ENCODE measurements around the gene WNT9A. TPM values are rescaled to one million over a fixed set of nuclear protein-coding genes. Genes with fewer than 3 reads are reported as not detected.

Gene WNT9A
- total RNA-seq, 4 donors from 2014 or later: 0.72 to 2.5 (median 1.2) TPM

DNA sequence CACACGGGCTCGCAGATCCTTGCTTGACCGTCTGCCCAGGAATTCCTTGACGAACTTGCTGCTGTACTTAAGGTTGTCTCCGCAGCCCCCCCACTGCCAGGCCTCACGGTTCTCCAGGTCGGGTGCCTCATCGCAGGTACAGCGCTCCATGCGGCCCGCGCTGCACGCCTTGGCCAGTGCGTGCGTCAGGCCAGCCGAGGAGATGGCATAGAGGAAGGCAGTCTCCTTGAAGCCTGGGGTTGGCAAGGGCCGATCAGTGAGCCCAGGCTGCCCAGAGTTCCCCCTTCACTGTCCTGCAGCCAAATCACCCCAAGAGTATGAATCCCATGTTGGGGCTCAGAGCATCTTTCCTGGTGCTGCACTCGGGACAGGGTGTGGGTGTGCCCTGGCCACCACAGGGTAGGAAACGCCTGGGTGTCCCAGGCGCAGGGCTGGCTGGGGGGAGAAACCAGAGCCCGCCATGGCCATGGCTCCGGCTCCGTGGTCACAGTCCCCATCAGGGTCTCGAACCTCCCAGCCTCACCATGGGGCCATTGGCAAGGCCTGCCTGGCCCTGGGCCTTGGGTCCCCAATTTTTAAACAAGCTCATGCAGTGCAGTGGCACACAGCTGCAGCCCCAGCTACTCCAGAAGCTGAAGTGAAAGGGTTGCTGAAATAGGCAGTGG is 23.4 kb downstream of the WNT9A start:
- intact Hi-C loops (cut with DNase I; ENCODE audit: low total_unique reads): no loop called here
- no peak for TF ChIP-seq POLR2A (IDR thresholded peaks at IDR 0.05)
- TF ChIP-seq, protein P1, sequence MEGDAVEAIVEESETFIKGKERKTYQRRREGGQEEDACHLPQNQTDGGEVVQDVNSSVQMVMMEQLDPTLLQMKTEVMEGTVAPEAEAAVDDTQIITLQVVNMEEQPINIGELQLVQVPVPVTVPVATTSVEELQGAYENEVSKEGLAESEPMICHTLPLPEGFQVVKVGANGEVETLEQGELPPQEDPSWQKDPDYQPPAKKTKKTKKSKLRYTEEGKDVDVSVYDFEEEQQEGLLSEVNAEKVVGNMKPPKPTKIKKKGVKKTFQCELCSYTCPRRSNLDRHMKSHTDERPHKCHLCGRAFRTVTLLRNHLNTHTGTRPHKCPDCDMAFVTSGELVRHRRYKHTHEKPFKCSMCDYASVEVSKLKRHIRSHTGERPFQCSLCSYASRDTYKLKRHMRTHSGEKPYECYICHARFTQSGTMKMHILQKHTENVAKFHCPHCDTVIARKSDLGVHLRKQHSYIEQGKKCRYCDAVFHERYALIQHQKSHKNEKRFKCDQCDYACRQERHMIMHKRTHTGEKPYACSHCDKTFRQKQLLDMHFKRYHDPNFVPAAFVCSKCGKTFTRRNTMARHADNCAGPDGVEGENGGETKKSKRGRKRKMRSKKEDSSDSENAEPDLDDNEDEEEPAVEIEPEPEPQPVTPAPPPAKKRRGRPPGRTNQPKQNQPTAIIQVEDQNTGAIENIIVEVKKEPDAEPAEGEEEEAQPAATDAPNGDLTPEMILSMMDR (IDR thresholded peaks at IDR 0.05): no peak
- H3K4me3 ChIP-seq (ENCODE audit: low read depth, poor library complexity, severe bottlenecking): no peak overlapping the region
- DNase-seq (ENCODE audit: low spot score in 2 of 2): no peak
- WGBS, 2 donors: 93 to 95% methylated on average over 18 to 21 of the region's 24 CpGs

DNA sequence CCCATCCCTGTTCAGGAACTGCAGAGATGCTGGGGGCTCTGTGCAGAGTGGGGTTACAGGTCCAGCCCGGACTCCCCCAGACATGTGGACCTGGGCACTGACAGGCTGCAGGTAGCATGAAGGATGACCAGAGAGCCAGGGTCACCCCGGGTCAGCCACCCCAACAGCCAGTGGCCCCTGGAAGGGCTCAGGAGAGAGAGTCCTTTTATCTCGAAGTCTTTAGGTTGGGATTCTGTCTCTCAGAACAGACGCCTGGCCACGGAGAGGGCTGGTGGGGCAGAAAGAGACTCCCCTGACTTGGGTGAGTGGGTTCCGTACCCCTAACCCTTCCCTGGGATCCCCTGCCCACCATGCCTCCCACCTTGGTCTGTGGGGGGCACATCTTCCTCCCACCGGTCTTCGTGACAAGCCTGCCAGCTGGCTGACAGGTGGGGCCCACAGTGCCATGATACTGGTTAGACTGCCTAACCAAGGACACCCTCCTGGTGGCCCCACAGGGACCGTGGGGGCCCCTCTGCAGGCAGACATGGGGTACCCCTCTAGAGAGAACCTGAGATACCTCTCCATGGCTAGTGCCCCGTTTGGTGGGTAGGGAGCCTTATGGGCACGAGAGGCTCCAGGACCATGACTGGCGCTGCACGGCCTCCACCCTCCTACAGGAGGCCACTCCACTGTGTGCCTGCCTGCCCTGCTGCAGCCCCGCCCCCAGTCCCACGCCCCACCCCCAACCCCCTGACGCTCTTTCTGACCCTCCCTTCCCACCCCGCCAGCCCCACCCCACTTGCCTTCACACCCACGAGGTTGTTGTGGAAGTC is 24.2 kb downstream of the WNT9A start:
- TF ChIP-seq, protein P1 (IDR thresholded peaks at IDR 0.05): no peak
- no peak for TF ChIP-seq POLR2A (IDR thresholded peaks at IDR 0.05)
- H3K4me3 ChIP-seq (ENCODE audit: low read depth, poor library complexity, severe bottlenecking): no peak overlapping the region
- WGBS, 2 donors: 83 to 95% methylated on average over 12 to 13 of the region's 18 CpGs
- intact Hi-C loops (cut with DNase I; ENCODE audit: low total_unique reads): no loop called here
- no peak for DNase-seq (ENCODE audit: low spot score in 2 of 2)

DNA sequence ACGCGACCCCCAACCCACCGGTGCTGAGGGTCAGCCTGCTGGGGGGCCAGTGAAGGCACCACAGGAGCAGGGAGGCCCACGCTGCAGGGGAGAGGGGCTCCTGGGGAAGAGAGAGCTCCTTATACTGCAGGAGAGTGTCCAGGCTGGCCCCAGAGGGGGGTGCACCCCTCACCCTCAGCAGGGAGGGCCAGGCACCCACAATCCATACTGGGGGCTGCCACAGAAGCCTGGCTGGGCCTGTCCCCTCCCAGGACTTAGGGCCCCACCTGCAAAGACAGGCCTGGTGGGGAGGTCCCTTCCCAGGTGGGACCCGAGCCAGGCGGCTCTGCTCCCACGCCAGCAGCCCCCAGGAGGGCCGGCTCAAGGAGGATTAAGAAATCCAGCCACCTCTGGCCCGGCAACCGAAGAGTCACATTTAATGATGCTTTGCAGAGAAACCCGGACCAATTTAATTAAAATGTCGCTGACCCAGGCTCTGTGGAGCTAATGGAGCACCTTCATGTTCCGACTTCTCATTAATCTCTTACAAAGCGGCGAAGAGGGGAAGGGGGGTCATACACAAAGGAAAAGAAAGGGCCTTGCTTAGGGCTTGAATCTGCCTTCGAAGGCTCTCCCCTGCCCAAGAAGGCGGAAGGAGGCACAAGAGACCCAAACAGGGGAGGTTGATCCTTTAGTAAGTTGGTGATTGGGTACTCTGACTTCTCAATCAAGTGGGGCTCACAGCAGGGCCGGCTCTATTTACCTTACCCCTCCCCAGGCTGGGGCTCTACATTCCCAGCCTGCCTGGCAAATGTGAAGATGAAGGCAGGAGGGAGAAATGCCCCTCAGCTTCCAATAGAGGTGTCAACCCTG is 25.0 kb downstream of the WNT9A start:
- intact Hi-C loops (cut with DNase I; ENCODE audit: low total_unique reads): no loop called here
- no peak for DNase-seq (ENCODE audit: low spot score in 2 of 2)
- no peak for TF ChIP-seq POLR2A (IDR thresholded peaks at IDR 0.05)
- TF ChIP-seq, protein P1 (IDR thresholded peaks at IDR 0.05): no peak
- WGBS, 2 donors: 85 to 86% methylated on average over 18 of the region's 18 CpGs
- no peak overlapping the region for H3K4me3 ChIP-seq (ENCODE audit: low read depth, poor library complexity, severe bottlenecking)

DNA sequence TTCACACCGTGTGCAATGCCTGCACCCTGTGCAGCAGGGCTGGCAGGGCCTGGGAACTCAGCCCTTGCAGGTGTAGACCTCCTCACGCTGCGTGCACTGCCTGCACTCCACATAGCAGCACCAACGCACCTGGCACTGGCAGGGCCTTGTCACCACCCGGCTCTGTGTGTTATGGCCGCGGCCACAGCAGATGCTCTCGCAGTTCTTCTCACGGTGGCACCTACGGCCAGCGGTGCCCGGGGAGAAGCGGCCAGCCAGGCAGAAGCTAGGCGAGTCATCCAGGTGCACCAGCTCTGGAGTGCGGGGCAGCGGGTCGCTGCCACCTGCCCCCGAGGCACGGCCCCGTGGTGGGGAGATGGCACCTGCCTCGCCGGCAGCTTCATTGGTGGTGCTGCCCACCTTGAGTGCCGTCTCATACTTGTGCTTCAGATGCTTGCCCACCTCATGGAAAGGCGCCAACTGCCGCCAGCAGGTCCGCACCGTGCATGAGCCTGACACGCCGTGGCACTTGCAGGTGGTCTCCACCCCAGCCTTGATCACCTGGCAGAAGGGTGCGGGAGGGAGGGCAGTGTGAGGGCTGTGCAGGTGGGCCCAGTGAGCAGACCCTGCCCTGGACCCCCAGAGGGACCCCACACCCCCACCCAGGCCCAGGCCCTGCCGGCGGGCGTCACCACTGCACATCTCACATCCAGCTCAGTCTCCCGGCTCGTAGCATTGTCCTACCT is 26.1 kb downstream of the WNT9A start:
- DNase-seq (ENCODE audit: low spot score in 2 of 2): no peak
- WGBS, 2 donors: 91 to 95% methylated on average over 34 of the region's 35 CpGs
- H3K4me3 ChIP-seq (ENCODE audit: low read depth, poor library complexity, severe bottlenecking): no peak overlapping the region
- no peak for TF ChIP-seq POLR2A (IDR thresholded peaks at IDR 0.05)
- TF ChIP-seq, protein P1 (IDR thresholded peaks at IDR 0.05): no peak
- intact Hi-C loops (cut with DNase I; ENCODE audit: low total_unique reads): no loop called here

DNA sequence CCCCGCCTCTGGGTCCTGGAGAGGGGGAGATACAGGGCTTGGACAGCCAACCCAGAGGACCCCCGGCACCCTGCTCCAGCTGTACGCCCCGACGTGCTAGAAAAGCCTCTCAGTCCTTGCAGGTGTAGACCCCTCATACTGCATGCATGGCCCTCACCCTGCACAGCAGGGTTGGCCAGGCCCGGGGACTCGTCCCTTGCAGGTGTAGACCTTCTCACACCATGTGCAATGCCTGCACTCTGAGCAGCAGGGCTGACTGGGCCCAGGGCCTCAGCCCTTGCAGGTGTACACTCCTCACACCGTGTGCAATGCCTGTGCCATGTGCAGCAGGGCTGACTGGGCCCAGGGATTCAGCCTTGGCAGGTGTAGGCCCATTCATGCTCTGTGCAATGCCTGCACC is 26.8 kb downstream of the WNT9A start:
- intact Hi-C loops (cut with DNase I; ENCODE audit: low total_unique reads): no loop called here
- 93 to 98% methylated on average over 8 of the region's 8 CpGs for WGBS, 2 donors
- TF ChIP-seq, protein P1 (IDR thresholded peaks at IDR 0.05): no peak
- TF ChIP-seq POLR2A (IDR thresholded peaks at IDR 0.05): no peak
- DNase-seq (ENCODE audit: low spot score in 2 of 2): no peak
- no peak overlapping the region for H3K4me3 ChIP-seq (ENCODE audit: low read depth, poor library complexity, severe bottlenecking)

Data from lower leg skin (tissue), 4 donors.